Neuronal stem cell (in vitro differentiated cells): Measurements from ENCODE around the gene CYB5RL.
A peak's percentile ranks its signal among the peaks of the same experiment; 100 is the strongest.

Experiments used
- DNase-seq: peaks from one replicate; pipeline ENCODE4 v3.0.0-alpha.2; 2013; ENCODE audit warnings: low spot score
- H2AFZ ChIP-seq: one replicate; pipeline ENCODE4 v1.6.1; 2013; ENCODE audit warnings: mild to moderate bottlenecking, low read length, inconsistent platforms
- H2AK5ac ChIP-seq: 2 replicates; pipeline ENCODE4 v1.6.1; 2013; ENCODE audit warnings: low read depth, mild to moderate bottlenecking, inconsistent platforms, low read length, moderate library complexity, mixed read lengths
- H2BK120ac ChIP-seq: 2 replicates; pipeline ENCODE4 v1.6.1; 2013; ENCODE audit warnings: low read depth, mild to moderate bottlenecking, inconsistent platforms, low read length, moderate library complexity, mixed read lengths
- H2BK12ac ChIP-seq: one replicate; pipeline ENCODE4 v1.6.1; 2013; ENCODE audit warnings: low read length, inconsistent platforms
- H2BK15ac ChIP-seq: 2 replicates; pipeline ENCODE4 v1.6.1; 2013; ENCODE audit warnings: mild to moderate bottlenecking, low read length, inconsistent platforms, mixed read lengths
- H2BK5ac ChIP-seq: one replicate; pipeline ENCODE4 v1.6.1; 2013; ENCODE audit warnings: inconsistent platforms, mild to moderate bottlenecking, low read length, moderate library complexity
- H3K14ac ChIP-seq: one replicate; pipeline ENCODE4 v1.6.1; 2013; ENCODE audit warnings: low read length, inconsistent platforms
- H3K18ac ChIP-seq: 2 replicates; pipeline ENCODE4 v1.6.1; 2013; ENCODE audit warnings: low read length, inconsistent platforms
- H3K23ac ChIP-seq: 2 replicates; pipeline ENCODE4 v1.6.1; 2013; ENCODE audit warnings: low read depth, mild to moderate bottlenecking, mixed read lengths, low read length, inconsistent platforms; ENCODE audit not compliant: poor library complexity
- H3K27ac ChIP-seq: replicated peaks from 3 replicates; pipeline ENCODE4 v1.5.1; 2013; ENCODE audit warnings: low read length, inconsistent platforms
- H3K27me3 ChIP-seq, 3 experiments: 2 replicates each; pipeline ENCODE4 v1.6.1; 2013; ENCODE audit warnings: low read length in 3 of 3, mild to moderate bottlenecking in 2 of 3, inconsistent platforms in 1 of 3, low read depth in 1 of 3, mixed read lengths in 1 of 3, moderate library complexity in 1 of 3; ENCODE audit not compliant: control insufficient read depth in 3 of 3, insufficient read depth in 3 of 3
- H3K36me3 ChIP-seq, 2 donors: replicated peaks in 1 of 2; 2 replicates each; pipeline ENCODE4 v1.6.1; 2013; ENCODE audit warnings: low read length in 2 of 2; ENCODE audit not compliant: control insufficient read depth in 2 of 2, insufficient read depth in 2 of 2
- H3K4ac ChIP-seq: 2 replicates; pipeline ENCODE4 v1.6.1; 2013; ENCODE audit warnings: inconsistent platforms, mild to moderate bottlenecking, low read length, moderate library complexity
- H3K4me1 ChIP-seq, 2 donors: 1 replicate in 1 of 2; 2 replicates in 1 of 2; pipeline ENCODE4 v1.6.1; 2013; ENCODE audit warnings: low read length in 2 of 2, low read depth in 1 of 2; ENCODE audit not compliant: control insufficient read depth in 2 of 2, insufficient read depth in 1 of 2
- H3K4me2 ChIP-seq: one replicate; pipeline ENCODE4 v1.6.1; 2013; ENCODE audit warnings: mild to moderate bottlenecking, low read length, inconsistent platforms; ENCODE audit not compliant: insufficient read depth, poor library complexity, severe bottlenecking
- H3K4me3 ChIP-seq, 2 donors: 2 replicates each; pipeline ENCODE4 v1.5.1; 2013; ENCODE audit warnings: low read length in 2 of 2, mild to moderate bottlenecking in 2 of 2, inconsistent platforms in 1 of 2, moderate library complexity in 1 of 2
- H3K79me1 ChIP-seq: one replicate; pipeline ENCODE4 v1.6.1; 2013; ENCODE audit warnings: low read depth, mild to moderate bottlenecking, inconsistent platforms, low read length, moderate library complexity
- H3K9ac ChIP-seq: one replicate; pipeline ENCODE4 v1.6.1; 2013; ENCODE audit warnings: mild to moderate bottlenecking, low read depth, low read length, inconsistent platforms; ENCODE audit not compliant: poor library complexity
- H3K9me3 ChIP-seq, 2 donors: replicated peaks in 1 of 2; 2 replicates each; pipeline versions ENCODE3 to v1.6.1; 2013; ENCODE audit warnings: low read length in 2 of 2, mild to moderate bottlenecking in 2 of 2, inconsistent platforms in 1 of 2, low read depth in 1 of 2, mixed read lengths in 1 of 2, moderate library complexity in 1 of 2; ENCODE audit not compliant: control insufficient read depth in 2 of 2, insufficient read depth in 1 of 2
- H4K8ac ChIP-seq: one replicate; pipeline ENCODE4 v1.6.1; 2013; ENCODE audit warnings: low read depth, mild to moderate bottlenecking, inconsistent platforms, low read length, moderate library complexity
- H4K91ac ChIP-seq: one replicate; pipeline ENCODE4 v1.6.1; 2013; ENCODE audit warnings: low read length, low read depth, mild to moderate bottlenecking, inconsistent platforms; ENCODE audit not compliant: poor library complexity
- WGBS, 2 donors: extraction: QIAGEN DNeasy Blood & Tissue Kit; methylation state at CpG; one replicate each; pipeline ENCODE4 v1.1.7; 2013; ENCODE audit warnings: missing lambda C conversion rate in 2 of 2, mixed read lengths in 1 of 2; ENCODE audit not compliant: insufficient read length in 2 of 2, insufficient replicate concordance in 1 of 2; ENCODE audit errors: extremely low coverage in 2 of 2; 5-methylcytosine and 5-hydroxymethylcytosine counted together

Gene CYB5RL

DNA sequence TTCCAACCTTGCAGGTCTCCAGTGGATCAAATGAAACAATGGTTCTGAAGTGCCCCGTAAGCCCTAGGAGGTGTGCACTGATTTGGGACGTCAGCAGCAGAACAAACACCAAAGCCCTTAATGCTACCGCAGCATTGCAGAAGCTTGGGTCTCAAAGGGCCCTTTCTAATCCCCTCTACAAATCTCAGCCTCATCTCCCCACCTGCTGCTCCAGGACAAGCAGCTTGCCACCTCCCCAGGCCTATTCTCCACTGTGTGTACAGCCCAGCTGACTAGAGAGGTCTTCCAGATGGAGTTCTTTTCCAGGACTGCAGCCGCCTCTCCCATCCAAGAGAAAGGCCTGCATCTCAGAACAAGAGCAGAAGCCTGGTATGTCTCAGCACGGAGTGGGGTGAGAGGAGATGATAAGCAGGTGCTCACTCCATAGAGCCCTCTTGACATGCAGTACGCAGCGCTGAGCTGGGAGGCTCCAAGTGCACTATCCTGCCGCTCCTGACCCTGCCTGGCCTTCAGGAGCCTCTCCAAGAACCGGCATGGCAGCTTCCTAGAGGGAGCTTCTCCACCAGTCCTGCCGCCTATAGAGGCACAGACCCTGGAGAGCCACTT lies 46.4 kb upstream of the CYB5RL start:
- Histone ChIP-seq H3K4ac (no peak overlapping the region), H3K4me3 (no peak overlapping the region), H3K9ac (no peak overlapping the region), H3K9me3 (no peaks in the 10 kb centered on the region), H2AK5ac (no peak overlapping the region), H3K27me3 (no peaks in the 10 kb centered on the region), H3K4me2 (no peak overlapping the region), H3K4me1 (peaks cover 0 to 5% of the 10 kb centered on the region in 2 donors), H2BK12ac (no peak overlapping the region), H3K14ac (no peak overlapping the region), H3K18ac (no peak overlapping the region), H3K27ac (no peak overlapping the region), H4K91ac (no peak overlapping the region), H2BK15ac (no peak overlapping the region), H3K36me3 (peaks cover 17 to 97% of the 10 kb centered on the region in 2 donors), H4K8ac (no peak overlapping the region), H3K79me1 (no peaks in the 10 kb centered on the region), H3K23ac (no peak overlapping the region), H2AFZ (no peak overlapping the region), H2BK5ac (no peak overlapping the region), H2BK120ac (no peak overlapping the region)
- no CpG with 5 or more reads among the region's 10 CpGs for WGBS, 2 donors
- no peak for DNase-seq

DNA sequence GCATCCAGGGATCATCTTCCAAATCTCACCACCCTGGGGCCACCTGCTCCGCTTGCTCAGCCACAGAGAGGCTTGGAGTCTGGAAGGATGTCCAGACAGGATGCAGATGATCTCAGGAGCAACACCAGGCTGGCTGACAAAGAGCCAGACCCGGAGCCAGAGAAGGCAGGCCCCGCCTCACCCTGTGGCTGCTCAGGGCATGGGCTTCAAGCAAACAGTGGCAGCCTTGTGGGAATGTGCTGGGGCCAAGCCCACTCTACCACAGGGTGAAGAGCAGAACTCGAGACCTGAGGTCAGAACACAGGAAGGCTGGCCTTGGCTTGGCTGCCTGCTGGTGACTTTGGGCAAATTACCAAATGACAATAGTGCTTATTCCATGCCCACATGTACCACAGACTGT lies 45.7 kb upstream of the CYB5RL start:
- no CpG with 5 or more reads among the region's 4 CpGs for WGBS, 2 donors
- Histone ChIP-seq H3K4ac (no peak overlapping the region), H3K27me3 (no peaks in the 10 kb centered on the region), H3K4me1 (peaks cover 0 to 3% of the 10 kb centered on the region in 2 donors), H3K36me3 (peaks cover 15 to 97% of the 10 kb centered on the region in 2 donors), H4K8ac (no peak overlapping the region), H3K14ac (peak overlapping the region; percentile 12), H4K91ac (no peak overlapping the region), H3K79me1 (no peaks in the 10 kb centered on the region), H3K9ac (no peak overlapping the region), H2BK15ac (no peak overlapping the region), H3K23ac (peak overlapping the region; percentile 11), H3K27ac (no peak overlapping the region), H3K18ac (no peak overlapping the region), H3K4me2 (no peak overlapping the region), H2BK12ac (no peak overlapping the region), H2BK120ac (no peak overlapping the region), H2AFZ (no peak overlapping the region), H2BK5ac (no peak overlapping the region), H2AK5ac (no peak overlapping the region), H3K4me3 (no peak overlapping the region), H3K9me3 (no peaks in the 10 kb centered on the region)
- DNase-seq = no peak

DNA sequence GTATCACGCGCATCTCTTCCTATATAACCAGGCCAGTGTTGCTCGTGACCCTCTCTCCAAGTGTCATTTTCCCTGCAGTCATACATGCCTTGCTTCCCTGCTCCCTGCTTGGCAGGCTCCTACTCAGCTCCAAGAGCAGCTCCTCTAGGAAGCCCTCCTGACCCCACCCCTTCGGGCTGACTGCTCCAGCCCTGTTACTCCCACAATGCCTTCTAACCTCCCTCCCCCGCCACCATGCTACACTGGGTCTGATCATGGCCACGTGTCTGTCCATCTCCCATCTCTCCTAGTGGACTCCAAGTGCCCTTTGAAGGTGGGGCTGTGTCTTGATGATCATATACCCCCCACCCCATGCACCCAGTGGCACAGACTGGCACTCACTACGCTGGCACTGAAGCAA lies 44.8 kb upstream of the CYB5RL start:
- no peak for DNase-seq
- Histone ChIP-seq H3K4ac (no peak overlapping the region), H3K4me2 (no peak overlapping the region), H3K27me3 (no peaks in the 10 kb centered on the region), H4K91ac (no peak overlapping the region), H2BK5ac (no peak overlapping the region), H3K9ac (no peak overlapping the region), H4K8ac (no peak overlapping the region), H2AK5ac (no peak overlapping the region), H2AFZ (no peak overlapping the region), H3K27ac (no peak overlapping the region), H3K9me3 (no peaks in the 10 kb centered on the region), H2BK120ac (no peak overlapping the region), H3K79me1 (no peaks in the 10 kb centered on the region), H3K4me1 (peaks cover 0 to 3% of the 10 kb centered on the region in 2 donors), H2BK12ac (no peak overlapping the region), H3K4me3 (no peak overlapping the region), H3K23ac (no peak overlapping the region), H2BK15ac (no peak overlapping the region), H3K36me3 (peaks cover 15 to 94% of the 10 kb centered on the region in 2 donors), H3K14ac (no peak overlapping the region), H3K18ac (no peak overlapping the region)
- no CpG with 5 or more reads among the region's 7 CpGs for WGBS, 2 donors

DNA sequence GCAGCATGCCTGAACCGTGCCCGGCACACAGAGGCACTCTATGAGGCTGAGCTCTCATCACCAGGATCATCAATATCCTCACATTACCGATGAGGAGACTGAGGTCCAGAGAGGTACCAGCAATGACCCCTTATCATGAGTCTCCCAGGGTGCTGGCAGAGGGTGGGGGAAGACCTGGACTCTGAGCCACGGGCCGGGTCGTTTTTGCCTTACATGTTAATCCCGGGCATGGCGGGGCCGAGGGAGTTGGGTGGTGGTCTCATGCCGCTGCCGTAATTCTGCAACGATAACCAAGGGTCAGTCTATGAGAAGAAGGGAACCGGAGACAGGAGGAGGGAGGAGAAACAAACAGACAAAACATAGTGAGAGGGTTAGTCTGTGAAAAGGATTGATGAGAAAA lies 43.2 kb upstream of the CYB5RL start:
- Histone ChIP-seq H3K9ac (no peak overlapping the region), H3K23ac (no peak overlapping the region), H2AK5ac (no peak overlapping the region), H2BK15ac (no peak overlapping the region), H3K18ac (no peak overlapping the region), H4K8ac (no peak overlapping the region), H3K36me3 (peaks cover 23 to 95% of the 10 kb centered on the region in 2 donors), H3K4ac (no peak overlapping the region), H3K4me2 (no peak overlapping the region), H4K91ac (no peak overlapping the region), H3K27me3 (no peaks in the 10 kb centered on the region), H2BK120ac (no peak overlapping the region), H3K27ac (no peak overlapping the region), H2BK12ac (no peak overlapping the region), H3K9me3 (no peaks in the 10 kb centered on the region), H2BK5ac (no peak overlapping the region), H3K4me1 (peaks cover 0 to 3% of the 10 kb centered on the region in 2 donors), H3K14ac (no peak overlapping the region), H2AFZ (no peak overlapping the region), H3K79me1 (peaks cover 2% of the 10 kb centered on the region), H3K4me3 (no peak overlapping the region)
- DNase-seq = no peak
- no CpG with 5 or more reads among the region's 13 CpGs for WGBS, 2 donors
